HepG2 (cell line): ENCODE results near the gene LCAT. TPM values are rescaled to one million over a fixed set of nuclear protein-coding genes. Genes with fewer than 3 reads are reported as not detected.

Experiments used
- AGO1 ChIP-seq: fragments of 200-400 bp; formaldehyde crosslinking; IDR thresholded peaks from 2 replicates; pipeline ENCODE4 v1.6.1; 2017; ENCODE audit warnings: mild to moderate bottlenecking, low read depth, low read length, moderate library complexity; ENCODE audit not compliant: poor library complexity, severe bottlenecking
- CHD4 ChIP-seq: fragments of 200-600 bp; sonication (generic); IDR thresholded peaks from 2 replicates; pipeline ENCODE4 v1.7.0; 2017; ENCODE audit warnings: mild to moderate bottlenecking, low read length, borderline replicate concordance
- FOXJ3 ChIP-seq: sonication (generic); formaldehyde crosslinking; IDR thresholded peaks from 2 replicates; pipeline ENCODE4 v1.4.0; 2020; ENCODE audit warnings: missing genetic modification reagents, mild to moderate bottlenecking, borderline replicate concordance
- KLF9 ChIP-seq: IDR thresholded peaks from 2 replicates; pipeline ENCODE4 v1.6.1; 2016; ENCODE audit warnings: low read depth
- NFE2L1 ChIP-seq: sonication (generic); formaldehyde crosslinking; IDR thresholded peaks from 2 replicates; pipeline ENCODE4 v1.4.0; 2020; ENCODE audit warnings: missing genetic modification reagents, mild to moderate bottlenecking, borderline replicate concordance
- NPAS2 ChIP-seq: sonication (generic); formaldehyde crosslinking; IDR thresholded peaks from 2 replicates; pipeline ENCODE4 v1.8.0; 2022; ENCODE audit warnings: mild to moderate bottlenecking, missing genetic modification reagents, borderline replicate concordance
- RFX1 ChIP-seq: fragments of 450-650 bp; IDR thresholded peaks from 2 replicates; pipeline ENCODE4 v1.6.1; 2017
- SATB2 ChIP-seq: sonication (generic); formaldehyde crosslinking; IDR thresholded peaks from 2 replicates; pipeline ENCODE4 v1.5.0; 2020; ENCODE audit warnings: missing genetic modification reagents
- ZBTB7B ChIP-seq: sonication (generic); formaldehyde crosslinking; IDR thresholded peaks from 2 replicates; pipeline ENCODE4 v1.4.0; 2020; ENCODE audit warnings: missing genetic modification reagents
- ZFP36L2 ChIP-seq: sonication (generic); formaldehyde crosslinking; IDR thresholded peaks from 2 replicates; pipeline ENCODE4 v1.4.0; 2020; ENCODE audit warnings: missing genetic modification reagents
- ZFP82 ChIP-seq: sonication (generic); formaldehyde crosslinking; IDR thresholded peaks from 2 replicates; pipeline ENCODE4 v1.5.1; 2020; ENCODE audit warnings: mild to moderate bottlenecking, missing genetic modification reagents, borderline replicate concordance
- ZFX ChIP-seq: sonication (generic); formaldehyde crosslinking; IDR thresholded peaks from 2 replicates; pipeline ENCODE4 v1.4.0; 2020; ENCODE audit warnings: mild to moderate bottlenecking, low read depth, missing genetic modification reagents, moderate library complexity
- ZNF350 ChIP-seq: sonication (generic); formaldehyde crosslinking; IDR thresholded peaks from 2 replicates; pipeline ENCODE4 v1.4.0; 2020; ENCODE audit warnings: mild to moderate bottlenecking, low read depth, missing genetic modification reagents, borderline replicate concordance
- ZNF496 ChIP-seq: sonication (generic); formaldehyde crosslinking; IDR thresholded peaks from 2 replicates; pipeline ENCODE4 v1.8.1; 2023; ENCODE audit warnings: mild to moderate bottlenecking, moderate library complexity, missing genetic modification reagents; ENCODE audit not compliant: insufficient replicate concordance
- ZNF674 ChIP-seq: sonication (generic); formaldehyde crosslinking; IDR thresholded peaks from 2 replicates; pipeline ENCODE4 v1.5.0; 2020; ENCODE audit warnings: low read depth, mild to moderate bottlenecking, missing genetic modification reagents
- ZNF772 ChIP-seq: sonication (generic); formaldehyde crosslinking; IDR thresholded peaks from 2 replicates; pipeline ENCODE4 v1.5.0; 2020; ENCODE audit warnings: mild to moderate bottlenecking, missing genetic modification reagents
- ZNF781 ChIP-seq: sonication (generic); formaldehyde crosslinking; IDR thresholded peaks from 2 replicates; pipeline ENCODE4 v1.5.1; 2020; ENCODE audit warnings: borderline replicate concordance, mild to moderate bottlenecking, missing genetic modification reagents; ENCODE audit errors: not compliant biosample characterization
- ZNF883 ChIP-seq: sonication (generic); formaldehyde crosslinking; IDR thresholded peaks from 2 replicates; pipeline ENCODE4 v1.5.1; 2020; ENCODE audit warnings: mild to moderate bottlenecking, missing genetic modification reagents; ENCODE audit errors: not compliant biosample characterization
- polyA plus RNA-seq, 8 experiments: library from polyadenylated mRNA; depleted of rRNA in 3 of 8; stranded (reverse) in 7 of 8; unstranded in 1 of 8; fragments of >200 nt; fragmentation: Illumina TruSeq in 4 of 8; extraction: Trizol in 4 of 8; gene quantifications; 2 replicates each; pipeline versions ENCODE4 v1.2.1 to v1.2.3, GENCODE V29; 2011 to 2016; ENCODE audit warnings: low read depth in 4 of 8, missing spikeins in 1 of 8, mixed read lengths in 1 of 8; ENCODE audit not compliant: insufficient read depth in 1 of 8
- total RNA-seq, 5 experiments: library from RNA; depleted of rRNA; stranded (reverse); fragments of >200 nt; fragmentation: Illumina TruSeq; extraction: Trizol; gene quantifications; 2 replicates each; pipeline ENCODE4 v1.2.3, GENCODE V29; 2016; ENCODE audit warnings: low read depth in 1 of 5
- TF ChIP-seq, protein P1 (sequence below): IDR thresholded peaks from 2 replicates; pipeline ENCODE4 v1.6.1; 2016; ENCODE audit warnings: low read depth, control low read depth
- TF ChIP-seq, protein P2 (sequence below): sonication (generic); formaldehyde crosslinking; IDR thresholded peaks from 2 replicates; pipeline ENCODE4 v1.8.0; 2022; ENCODE audit warnings: missing genetic modification reagents, mild to moderate bottlenecking, borderline replicate concordance
- TF ChIP-seq, protein P3 (sequence below): sonication (generic); formaldehyde crosslinking; IDR thresholded peaks from 2 replicates; pipeline ENCODE4 v1.5.1; 2020; ENCODE audit warnings: mild to moderate bottlenecking, missing genetic modification reagents, moderate library complexity

The LCAT gene
- total and polyA plus RNA-seq, 2 of the 13 experiments (the other 11 are each of a cell fraction or from before 2014, with no cell fraction given) = 36.1 to 38.9 TPM

DNA sequence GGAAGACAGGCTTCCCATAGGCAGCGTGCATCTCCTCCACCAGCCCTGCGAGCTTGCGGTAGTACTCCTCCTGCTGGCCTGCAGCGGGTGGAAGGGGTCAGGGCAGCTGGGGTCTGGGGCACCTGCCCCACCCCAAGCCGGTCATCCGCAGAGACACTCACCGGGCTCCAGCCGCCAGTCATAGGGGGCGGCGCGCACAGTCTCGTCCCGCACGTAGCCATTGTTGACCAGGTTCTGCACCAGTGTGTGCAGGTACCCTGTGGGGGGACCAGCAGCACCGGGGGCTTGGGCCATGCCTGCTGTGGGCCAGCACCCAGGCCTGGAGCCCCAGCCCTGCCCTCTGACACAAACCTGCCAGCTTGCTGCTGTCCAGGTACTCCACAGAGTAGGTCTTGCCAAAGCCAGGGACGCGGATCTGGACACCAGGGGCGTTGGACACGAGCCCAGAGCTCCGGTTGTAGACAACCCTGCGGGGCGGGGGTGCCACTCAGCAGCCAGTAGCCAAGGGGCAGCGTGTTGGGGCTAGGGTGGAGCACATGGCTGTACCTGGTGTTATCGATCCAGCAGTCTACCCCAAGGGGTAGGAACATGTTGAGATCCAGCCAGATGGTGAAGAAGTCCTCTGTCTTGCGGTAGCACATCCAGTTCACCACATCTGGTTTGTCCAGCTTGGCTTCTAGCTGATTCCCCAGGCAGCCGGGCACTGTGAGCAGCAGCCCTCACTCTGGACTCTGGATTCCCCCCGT lies 1.2 kb downstream of the LCAT start (continued):
- TF ChIP-seq, protein P1, sequence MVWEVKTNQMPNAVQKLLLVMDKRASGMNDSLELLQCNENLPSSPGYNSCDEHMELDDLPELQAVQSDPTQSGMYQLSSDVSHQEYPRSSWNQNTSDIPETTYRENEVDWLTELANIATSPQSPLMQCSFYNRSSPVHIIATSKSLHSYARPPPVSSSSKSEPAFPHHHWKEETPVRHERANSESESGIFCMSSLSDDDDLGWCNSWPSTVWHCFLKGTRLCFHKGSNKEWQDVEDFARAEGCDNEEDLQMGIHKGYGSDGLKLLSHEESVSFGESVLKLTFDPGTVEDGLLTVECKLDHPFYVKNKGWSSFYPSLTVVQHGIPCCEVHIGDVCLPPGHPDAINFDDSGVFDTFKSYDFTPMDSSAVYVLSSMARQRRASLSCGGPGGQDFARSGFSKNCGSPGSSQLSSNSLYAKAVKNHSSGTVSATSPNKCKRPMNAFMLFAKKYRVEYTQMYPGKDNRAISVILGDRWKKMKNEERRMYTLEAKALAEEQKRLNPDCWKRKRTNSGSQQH (CRISPR knock-in tag) = no peak
- TF ChIP-seq KLF9 (CRISPR knock-in tag) (0 out of 2 replicates have a peak, but pooled peaks have one; percentile 68), ZNF496 (CRISPR knock-in tag) (no peak), SATB2 (CRISPR knock-in tag) (no peak), CHD4 (no peak; the same call in 1 of the 2 replicates), RFX1 (no peak), ZNF883 (CRISPR knock-in tag) (peak; percentile 51), AGO1 (peak; percentile 88), ZNF350 (CRISPR knock-in tag) (no peak; the same call in 1 of the 2 replicates), ZNF781 (no peak), ZFP36L2 (no peak), ZNF772 (CRISPR knock-in tag) (no peak; the same call in 1 of the 2 replicates), ZNF674 (CRISPR knock-in tag) (no peak), NPAS2 (CRISPR knock-in tag) (no peak), ZFX (CRISPR knock-in tag) (no peak; the same call in 1 of the 2 replicates), ZFP82 (CRISPR knock-in tag) (peak; percentile 20; the same call in 1 of the 2 replicates), ZBTB7B (CRISPR knock-in tag) (no peak; the same call in 1 of the 2 replicates), FOXJ3 (CRISPR knock-in tag) (no peak), NFE2L1 (CRISPR knock-in tag) (peak; percentile 19; the same call in 1 of the 2 replicates)
- TF ChIP-seq, protein P2, sequence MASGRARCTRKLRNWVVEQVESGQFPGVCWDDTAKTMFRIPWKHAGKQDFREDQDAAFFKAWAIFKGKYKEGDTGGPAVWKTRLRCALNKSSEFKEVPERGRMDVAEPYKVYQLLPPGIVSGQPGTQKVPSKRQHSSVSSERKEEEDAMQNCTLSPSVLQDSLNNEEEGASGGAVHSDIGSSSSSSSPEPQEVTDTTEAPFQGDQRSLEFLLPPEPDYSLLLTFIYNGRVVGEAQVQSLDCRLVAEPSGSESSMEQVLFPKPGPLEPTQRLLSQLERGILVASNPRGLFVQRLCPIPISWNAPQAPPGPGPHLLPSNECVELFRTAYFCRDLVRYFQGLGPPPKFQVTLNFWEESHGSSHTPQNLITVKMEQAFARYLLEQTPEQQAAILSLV = no peak; the same call in 1 of the 2 replicates
- TF ChIP-seq, protein P3, sequence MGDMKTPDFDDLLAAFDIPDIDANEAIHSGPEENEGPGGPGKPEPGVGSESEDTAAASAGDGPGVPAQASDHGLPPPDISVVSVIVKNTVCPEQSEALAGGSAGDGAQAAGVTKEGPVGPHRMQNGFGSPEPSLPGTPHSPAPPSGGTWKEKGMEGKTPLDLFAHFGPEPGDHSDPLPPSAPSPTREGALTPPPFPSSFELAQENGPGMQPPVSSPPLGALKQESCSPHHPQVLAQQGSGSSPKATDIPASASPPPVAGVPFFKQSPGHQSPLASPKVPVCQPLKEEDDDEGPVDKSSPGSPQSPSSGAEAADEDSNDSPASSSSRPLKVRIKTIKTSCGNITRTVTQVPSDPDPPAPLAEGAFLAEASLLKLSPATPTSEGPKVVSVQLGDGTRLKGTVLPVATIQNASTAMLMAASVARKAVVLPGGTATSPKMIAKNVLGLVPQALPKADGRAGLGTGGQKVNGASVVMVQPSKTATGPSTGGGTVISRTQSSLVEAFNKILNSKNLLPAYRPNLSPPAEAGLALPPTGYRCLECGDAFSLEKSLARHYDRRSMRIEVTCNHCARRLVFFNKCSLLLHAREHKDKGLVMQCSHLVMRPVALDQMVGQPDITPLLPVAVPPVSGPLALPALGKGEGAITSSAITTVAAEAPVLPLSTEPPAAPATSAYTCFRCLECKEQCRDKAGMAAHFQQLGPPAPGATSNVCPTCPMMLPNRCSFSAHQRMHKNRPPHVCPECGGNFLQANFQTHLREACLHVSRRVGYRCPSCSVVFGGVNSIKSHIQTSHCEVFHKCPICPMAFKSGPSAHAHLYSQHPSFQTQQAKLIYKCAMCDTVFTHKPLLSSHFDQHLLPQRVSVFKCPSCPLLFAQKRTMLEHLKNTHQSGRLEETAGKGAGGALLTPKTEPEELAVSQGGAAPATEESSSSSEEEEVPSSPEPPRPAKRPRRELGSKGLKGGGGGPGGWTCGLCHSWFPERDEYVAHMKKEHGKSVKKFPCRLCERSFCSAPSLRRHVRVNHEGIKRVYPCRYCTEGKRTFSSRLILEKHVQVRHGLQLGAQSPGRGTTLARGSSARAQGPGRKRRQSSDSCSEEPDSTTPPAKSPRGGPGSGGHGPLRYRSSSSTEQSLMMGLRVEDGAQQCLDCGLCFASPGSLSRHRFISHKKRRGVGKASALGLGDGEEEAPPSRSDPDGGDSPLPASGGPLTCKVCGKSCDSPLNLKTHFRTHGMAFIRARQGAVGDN (CRISPR knock-in tag) = peak; percentile 52
